Stimulated activated CD4-positive, alpha-beta T cell treated with anti-CD3 and anti-CD28 coated beads, Interleukin-12 subunit alpha, Interleukin-12 subunit beta, amount 100 ng/mL, for 48 hours (primary cell): ENCODE results near the gene UNC5B.

Experiments used
- DNase-seq, 3 donors: peaks; one replicate each; pipeline ENCODE4 v3.0.0-alpha.2; 2020; ENCODE audit warnings: low read depth in 2 of 3, low spot score in 1 of 3

Gene UNC5B

DNA sequence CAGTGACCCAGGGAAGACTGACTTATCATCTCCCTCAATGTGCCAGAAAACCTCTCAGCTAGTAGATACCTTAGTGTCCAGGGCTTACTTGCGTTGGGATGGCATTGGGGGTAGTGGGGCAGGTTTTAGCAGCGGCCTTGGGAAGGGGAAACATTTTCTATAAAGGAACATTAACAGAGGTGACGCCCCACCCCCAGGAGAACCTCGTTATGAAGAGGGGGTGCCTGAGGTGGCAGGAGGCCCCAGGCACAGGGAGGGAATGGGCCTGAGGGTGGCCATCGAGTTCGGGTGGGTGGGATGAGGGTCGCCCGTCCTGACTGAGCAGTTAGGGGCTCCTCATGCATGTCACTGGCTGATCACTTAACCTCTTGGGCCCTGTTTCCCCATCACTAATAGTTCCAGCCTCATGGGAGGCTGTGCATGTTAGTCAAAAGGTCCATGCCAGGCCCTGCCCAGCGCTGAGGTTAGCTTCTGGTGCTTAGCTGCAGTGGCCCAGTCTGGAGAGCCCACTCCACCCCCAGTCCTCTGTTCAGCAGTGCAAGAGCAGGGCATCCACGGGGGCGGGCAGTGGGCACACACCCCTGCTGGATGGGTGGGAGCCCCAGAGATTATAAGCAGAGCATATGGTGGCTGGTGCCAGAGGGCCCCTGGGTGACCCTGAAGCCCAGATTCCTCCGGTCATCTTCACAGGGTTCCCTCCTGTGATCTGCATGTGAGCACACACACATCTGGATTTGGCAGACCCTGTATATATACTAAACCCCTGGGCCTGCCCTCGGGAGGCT lies 27.0 kb downstream of the UNC5B start:
- DNase-seq = no peak

DNA sequence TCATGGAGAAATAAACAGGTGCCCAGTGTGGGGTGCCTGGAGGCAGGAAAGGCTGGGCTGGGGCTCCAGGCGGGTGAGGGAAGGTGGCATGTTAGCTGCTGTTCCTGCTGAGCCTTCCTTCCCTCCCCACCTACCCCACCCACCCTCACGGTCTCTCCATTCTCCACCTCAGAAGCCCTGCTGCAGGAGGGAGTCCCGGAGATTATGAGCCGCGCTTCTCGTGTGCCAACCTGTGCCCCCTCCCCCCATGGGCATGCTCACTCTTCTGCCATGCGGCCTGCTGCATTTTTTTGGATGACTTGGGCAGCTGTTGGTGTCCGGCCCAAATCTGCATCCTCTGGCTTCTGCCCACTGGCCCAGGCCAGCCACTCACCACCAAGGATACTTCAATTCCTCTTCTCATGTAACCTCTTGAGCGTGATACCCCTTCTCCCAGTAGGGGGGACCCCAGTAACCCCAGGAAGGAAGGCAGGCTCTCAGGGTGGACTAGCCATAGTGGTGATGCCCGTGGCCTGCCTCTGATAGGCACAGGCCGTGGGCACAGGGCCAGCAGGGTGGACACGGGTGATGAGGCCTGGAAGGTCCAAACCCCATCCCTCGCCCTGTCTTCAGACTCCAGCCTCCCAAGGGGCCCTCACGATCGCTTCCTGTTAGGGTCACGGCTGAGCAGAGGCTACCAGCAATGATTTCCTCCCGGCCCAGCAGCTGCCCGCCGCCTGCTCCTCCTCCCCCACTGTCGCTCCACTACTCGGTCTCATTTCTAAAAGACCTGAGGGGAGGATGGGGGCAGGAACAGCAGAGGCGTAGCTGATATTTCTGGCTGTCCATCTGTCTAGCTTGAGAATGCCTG lies 27.8 kb downstream of the UNC5B start:
- DNase-seq = no peak

DNA sequence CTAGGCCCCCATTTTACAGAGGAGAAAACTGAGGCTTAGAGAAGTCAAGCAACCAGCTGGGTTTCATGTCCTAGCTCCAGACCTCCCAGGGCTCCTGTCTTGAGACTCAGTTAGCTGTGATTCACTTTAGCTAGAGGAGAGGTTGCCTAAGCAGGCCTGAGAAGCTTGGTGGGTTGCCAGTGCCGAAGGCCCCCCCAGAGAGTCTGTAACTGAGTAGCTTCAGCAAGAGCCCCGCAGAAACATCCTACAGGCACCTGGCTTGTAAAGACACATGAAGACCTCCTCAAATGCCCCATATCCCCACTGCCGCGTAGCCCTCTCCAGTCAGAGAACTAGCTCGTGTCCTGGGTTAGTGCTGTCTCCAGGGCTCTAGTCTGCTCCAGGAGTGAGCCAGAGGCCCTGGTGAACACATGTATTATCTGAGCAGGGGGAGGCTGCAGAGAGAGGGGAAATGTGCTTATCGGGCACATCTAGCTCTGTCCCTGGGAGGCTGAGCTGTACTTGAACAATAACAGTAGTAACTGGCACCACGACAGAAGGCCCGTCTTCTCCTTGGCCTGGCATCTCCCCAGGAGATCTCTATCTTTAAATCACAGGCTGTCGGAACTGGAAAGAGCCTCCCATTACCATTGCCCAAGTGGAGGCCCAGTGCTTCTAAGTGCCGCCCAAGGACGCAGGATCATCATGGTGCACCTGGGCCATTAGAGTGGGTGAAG lies 28.9 kb downstream of the UNC5B start:
- no peak for DNase-seq

DNA sequence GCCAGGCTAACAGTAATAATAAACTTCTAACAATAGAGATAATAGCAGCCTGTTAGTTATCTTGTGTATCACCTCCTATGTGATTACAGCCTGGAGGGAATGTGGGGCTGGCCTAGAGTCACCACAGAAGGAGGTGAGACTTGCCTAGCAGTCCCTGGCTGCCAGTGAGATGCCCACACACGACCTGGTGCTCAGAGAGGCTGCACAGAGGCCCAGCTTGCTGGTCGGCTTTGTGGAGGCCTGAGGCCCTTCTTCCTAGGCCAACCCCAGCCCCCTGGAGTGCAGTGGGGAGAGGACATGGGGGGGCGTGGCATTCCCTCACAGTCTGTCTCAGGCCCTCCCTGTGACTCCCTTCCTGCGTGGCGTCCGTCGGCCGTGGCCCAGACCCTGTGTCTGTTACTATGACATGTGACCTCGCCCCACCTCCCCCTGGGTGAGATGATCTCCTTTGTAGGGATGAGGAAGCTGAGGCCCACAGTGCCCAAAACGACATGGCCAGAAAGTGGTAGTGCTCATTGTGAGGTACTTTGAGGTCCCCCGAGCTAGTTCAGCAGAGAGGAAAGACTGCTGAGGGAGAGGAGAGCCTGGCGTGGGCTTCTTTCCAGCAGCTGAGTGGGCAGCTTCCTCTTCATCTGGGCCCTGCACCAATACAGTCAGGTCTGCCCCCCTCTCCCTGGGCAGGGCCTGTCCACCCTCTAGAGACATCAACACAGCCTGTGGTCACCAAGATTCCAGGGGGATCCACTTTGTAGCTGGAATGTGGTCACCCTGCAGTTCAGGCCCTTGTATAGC lies 29.7 kb downstream of the UNC5B start:
- no peak for DNase-seq

DNA sequence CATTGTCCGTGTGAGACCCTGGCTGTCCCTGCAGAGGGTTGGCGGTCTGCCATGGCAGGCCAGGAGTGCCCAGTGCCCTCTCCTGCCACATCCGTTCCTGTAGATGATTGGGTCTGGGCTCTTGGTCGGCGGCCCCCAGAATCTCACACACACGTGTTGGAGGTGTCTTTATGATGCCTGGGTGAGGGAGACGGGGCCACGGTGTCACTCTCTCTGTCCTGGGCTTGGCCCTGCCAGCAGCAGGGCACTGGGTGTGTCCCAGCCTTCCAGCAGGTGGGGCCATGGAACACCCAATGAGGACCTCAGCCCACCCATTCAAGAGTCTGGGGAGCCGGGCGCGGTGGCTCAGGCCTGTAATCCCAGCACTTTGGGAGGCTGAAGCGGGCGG lies 30.2 kb downstream of the UNC5B start:
- no peak for DNase-seq

DNA sequence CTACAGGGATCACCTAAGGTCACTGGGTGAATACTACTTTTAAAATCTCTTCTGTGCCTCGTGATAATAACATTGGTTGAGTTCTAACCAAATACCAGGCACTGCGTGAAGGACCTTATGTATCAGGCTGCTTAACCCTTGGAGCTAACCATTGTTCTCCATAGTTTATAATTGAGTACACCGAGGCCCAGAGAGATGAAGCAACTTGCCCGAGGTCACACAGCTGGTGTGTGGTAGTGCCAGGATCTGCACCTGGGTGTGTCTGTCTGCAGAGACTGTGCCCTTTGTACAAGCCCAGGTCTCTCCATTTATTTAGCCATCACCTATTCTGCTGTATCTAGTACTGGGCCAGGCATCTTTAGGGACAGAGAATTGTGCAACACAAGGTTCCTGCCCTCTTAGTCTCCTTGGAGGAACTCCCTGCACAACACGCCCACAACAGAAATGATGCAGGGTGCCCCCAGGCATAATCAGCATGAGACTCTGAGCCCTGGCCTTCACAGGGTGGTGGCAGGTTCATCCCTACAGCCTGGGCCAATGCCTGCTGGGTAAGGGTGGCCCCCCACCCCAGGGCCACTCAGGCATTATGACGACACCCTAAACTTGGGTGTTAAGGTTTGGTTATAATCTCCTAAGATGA lies 31.5 kb downstream of the UNC5B start:
- no peak for DNase-seq

DNA sequence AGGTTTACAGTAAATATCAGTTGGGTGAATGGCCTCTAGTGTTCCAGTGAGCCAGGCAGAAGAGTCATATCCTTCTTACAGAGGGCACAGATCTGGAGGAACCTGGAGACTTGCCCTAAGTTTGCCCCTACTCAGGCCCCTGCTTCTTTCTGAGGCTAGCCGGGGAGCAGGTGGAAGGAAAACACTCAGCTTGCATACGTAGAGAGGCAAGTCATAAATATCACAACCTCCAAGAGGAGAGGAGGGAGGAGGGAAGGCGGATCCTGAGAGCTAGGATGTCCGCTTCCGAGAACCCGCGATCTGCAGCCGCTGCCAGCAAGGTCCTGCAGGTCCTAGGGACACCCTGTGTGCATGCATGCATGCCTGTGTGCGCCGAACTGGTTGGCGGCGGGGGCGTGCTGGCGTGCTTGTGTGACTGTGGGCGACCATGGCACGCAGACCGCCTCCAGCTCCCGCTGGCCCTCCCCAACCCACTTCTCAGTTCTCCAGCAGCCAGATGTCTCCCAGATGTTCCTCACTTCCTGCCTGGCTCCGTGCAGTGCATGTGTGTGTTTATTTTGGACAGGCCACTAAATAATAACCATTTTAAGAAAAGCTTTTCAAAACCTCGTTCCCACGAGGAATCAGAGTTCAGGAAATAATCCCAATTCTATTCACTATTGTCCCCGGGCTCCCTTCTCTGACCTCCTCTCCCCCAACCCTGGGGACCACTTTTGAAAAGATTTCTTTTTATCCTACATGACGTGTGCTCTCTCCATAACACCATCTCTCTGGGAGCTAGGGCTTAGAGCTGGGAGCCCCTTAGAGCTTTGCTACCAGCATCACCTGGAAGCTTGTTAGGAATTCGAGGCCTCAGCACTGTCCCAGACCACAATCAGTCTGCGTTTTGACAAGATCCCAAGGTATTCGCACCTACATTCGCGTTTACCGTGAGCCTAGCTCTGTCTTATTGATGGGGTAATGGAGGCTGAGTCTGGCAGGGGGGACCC lies 32.4 kb downstream of the UNC5B start:
- no peak for DNase-seq

DNA sequence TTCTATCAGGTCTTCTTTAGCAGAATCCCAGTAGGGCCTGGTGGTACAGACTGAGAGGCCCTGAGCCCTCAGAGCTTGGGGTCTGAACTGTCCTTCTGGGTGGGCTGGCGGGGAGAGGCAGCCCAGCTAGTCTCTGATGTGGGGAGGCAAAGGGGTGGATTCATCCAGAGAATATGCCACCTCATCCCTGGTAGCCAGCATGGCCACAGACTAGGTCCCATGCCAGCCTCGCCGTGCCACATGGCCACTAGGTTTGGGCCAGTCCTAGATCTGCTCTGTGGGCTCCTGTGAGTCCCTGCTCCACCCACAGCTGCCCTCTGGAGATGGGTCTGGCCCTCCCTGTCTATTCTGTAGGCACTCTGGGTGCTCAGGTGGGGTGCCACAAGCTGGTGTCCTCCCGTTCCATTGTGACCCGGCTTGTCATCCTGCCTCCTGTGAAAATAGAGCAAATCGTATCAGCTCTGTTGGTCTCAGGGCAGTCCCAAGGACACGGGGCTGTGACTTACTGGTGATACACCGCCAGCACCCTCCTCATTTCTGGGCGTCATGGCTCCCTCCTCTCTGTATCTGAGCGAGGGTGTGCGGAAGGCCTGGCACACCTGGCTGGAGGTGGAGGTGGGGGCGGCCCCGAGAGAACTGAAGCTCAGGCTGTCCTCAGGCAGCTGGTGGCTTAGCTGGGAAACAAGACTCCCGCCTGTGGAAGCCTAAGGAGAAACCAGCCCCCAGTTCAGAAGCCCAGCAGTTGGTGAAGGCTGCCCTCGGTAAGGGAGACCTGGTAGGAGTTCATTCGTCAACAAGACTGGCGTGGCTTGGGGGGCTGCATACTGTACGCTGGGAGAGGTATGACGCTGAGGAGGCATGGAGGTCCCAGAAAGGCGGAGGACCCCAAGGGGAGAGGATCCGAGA lies 33.3 kb downstream of the UNC5B start:
- DNase-seq = no peak

DNA sequence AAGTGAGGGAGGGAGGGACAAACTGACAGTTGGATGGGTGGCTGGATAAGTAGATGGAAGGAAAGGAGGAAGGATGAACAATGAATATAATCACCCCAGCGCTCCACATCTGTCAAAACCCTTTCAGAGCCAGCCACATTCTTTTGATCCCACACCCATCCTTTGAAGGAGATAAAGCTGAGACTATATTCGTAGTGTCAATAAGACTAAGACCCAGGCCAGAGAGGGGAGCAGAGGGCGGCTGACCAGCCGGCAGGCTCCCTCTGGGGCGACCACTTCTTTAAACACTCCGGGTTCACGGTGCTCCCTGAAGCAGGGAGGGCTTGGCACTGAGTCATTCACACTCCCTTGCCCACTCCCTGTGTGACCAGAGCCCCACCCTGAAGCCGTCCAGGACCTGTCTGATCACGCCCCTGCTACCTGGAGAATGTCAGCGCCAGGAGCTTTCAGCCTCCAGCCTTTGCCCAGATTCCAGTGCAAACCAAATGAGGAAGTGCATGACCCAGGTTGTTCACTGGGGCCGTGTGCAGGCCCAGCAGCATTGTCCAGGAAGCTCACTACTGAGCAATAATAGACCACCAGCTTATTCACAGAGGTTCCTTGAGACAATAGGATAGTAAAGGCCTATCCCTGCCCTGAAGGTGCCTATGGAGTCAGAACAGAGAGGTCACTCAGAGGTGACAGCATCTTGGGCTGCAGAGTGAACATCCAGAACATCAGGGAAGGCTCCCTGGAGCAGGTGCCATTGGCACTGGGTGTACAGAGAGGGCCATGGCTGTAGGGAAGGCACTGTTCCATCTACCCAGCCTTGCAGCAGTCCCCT lies 34.4 kb downstream of the UNC5B start:
- no peak for DNase-seq

DNA sequence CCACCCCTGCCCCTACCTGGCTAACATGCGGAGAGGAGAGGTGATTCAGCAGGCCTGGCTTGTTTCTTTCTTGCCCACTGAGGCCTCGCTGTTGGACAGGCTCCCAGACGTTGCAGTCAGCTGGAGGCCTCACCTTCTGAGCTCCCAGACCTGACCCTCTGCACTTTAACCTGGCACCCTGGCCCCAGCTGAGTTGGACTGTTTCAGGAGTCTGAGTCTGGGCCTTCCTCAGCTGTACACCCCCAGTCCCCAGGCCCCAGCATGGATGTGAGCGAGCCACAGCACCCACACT lies 35.0 kb downstream of the UNC5B start:
- no peak for DNase-seq

DNA sequence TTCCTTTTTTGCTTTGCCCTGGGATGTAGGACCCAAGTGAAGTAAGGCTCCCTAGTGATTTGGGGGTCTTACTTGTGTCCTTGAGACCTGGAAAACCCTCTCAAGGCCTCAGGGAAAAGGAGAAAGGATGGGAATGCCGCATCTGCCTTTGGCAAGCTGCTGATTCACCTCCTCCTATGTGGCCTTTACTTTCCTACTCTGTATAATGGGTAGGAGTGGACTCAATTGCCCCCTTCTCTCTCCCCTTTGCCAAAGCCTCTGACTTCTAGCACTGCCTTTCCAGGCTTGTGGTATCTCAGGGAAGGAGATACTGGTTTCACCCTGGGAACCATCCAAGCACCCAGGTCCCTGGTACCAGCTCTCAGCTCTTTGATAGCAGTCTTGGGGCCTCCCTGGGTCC lies 35.4 kb downstream of the UNC5B start:
- DNase-seq = no peak

DNA sequence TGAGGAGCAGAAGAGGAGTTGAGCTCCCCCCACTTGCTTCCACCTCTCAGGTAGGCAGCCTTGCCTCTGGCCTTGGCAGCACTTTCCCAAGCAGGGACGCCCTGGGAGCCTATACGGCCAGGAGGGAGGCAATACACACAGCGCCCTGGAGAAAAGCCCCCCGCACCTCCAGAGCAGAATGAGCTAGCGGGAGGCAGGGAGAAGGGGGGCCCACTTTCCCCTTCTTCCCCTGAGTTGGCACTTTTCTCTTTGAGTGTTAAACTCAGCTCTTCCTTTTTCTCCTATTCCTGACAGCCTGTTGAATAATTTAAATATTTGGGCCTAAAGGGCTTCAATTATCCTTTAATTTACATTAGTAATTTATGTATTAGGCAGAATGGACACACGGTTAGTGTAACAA lies 35.8 kb downstream of the UNC5B start:
- no peak for DNase-seq

DNA sequence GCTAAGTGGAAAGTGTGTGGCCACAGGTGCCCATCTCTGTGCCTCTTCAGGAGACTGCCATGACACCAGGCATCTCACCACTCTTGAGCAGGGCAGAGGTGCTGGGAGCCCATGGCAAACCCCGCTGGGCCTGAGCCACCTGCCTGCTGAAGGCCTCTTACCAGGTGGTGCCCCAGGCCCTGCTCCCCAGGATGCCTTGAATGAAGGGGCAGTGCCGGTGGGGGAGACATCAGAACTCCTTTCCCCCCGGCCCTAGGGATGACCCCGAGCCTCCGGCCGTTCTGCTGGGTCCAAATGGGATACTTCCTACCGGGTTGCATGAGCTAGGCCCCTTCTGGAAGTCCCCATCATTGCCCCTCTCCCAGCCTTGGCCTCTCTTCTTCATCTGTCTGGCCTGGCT lies 37.6 kb downstream of the UNC5B start:
- no peak for DNase-seq

DNA sequence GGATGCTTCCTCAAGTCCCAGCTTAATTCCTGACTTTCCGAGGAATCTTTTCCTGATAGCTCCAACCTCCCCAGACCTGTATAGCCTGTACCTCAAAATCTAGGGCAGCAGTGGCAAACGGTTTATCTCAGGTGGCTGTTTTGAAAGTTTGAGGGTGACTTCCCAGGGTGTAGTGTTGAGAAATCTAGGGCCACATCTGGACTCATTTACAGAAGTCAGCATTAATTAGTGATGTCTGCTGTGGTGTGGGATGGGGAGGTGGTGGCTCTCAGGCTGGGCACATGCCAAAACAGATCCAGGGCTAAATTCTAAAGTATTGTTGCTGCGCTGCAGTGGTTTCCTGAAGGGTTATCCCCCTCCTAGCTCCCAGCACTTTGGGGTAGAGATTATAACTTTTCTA lies 38.0 kb downstream of the UNC5B start:
- no peak for DNase-seq

DNA sequence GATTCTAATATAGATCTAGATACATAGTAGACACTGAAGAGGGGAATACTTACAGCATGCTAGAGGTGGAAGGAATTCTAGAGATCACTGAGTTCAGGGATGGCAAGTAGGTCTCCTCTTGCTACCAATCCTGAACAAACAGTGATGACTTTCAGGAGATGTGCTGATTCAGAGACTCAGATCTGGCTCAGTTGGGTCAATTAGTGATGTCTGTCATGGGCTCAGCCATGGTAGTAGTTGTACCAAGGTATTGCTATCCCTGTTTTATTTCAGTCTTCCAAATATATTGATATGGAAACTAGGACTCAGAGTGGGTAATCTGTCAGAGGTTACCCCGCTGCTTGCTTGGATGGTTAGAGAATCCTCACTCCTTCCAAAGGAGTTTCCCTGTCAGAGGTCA lies 38.5 kb downstream of the UNC5B start:
- no peak for DNase-seq

DNA sequence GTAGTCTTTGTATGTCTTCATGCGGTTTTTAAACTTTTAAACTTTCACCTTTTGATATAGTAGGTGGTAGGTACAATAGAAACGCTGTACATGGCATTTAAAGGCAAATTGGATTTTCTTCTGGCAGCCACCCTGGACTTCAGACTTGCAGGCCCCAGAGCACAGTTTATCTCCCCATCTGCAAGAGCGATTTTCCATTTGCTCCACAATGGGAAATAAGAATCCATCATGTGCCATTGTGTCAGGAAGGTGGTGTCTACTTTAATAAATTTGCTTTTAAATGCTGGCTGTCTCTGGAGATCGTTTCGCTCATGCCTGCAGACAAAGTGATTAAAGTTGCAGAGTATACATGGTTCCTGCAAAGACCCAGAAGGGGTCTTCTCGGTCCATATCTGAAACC lies 38.9 kb downstream of the UNC5B start:
- DNase-seq = no peak

DNA sequence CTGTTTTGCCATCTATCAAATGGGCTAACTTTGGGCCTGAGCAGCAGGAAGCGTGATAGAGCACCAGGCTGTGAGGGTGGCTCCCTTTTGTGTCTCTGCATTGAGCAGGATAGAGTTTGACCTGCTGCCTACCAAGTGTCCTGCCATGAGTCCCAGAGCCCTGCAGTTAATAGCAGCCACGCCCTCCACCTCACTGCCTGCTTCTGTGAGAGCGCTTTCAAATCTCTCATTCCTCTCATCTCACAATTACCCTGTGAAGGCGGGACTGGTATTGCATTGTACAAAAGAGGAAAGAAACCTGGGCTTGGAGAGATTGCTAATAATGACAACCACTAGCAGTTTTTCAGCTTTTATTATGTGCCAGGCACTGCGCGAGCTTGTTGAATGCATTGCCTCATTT lies 39.9 kb downstream of the UNC5B start:
- DNase-seq = no peak
